Uterus (tissue), 4 donors: ENCODE measurements around the gene ANKK1. TPM values are rescaled to one million over a fixed set of nuclear protein-coding genes. Genes with fewer than 3 reads are reported as not detected.

Experiments used
- DNase-seq, 2 donors: peaks; one replicate each; pipeline ENCODE4 v3.0.0-alpha.2; 2019 to 2020
- H3K27ac ChIP-seq, 2 donors: fragments of 200-600 bp; sonication (generic); 1 replicate in 1 of 2; 2 replicates in 1 of 2; pipeline ENCODE4 v1.5.1; 2016 to 2018
- H3K27me3 ChIP-seq, 2 donors: fragments of 200-600 bp; sonication (generic); one replicate each; pipeline ENCODE4 v1.5.1; 2018 to 2019; ENCODE audit warnings: control low read depth in 1 of 2
- H3K36me3 ChIP-seq, 2 donors: fragments of 200-600 bp; sonication (generic); one replicate each; pipeline ENCODE4 v1.5.1; 2019; ENCODE audit warnings: control low read depth in 1 of 2
- H3K4me1 ChIP-seq, 2 donors: fragments of 200-600 bp; sonication (generic); one replicate each; pipeline ENCODE4 v1.5.1; 2018 to 2019; ENCODE audit warnings: control low read depth in 1 of 2
- H3K4me3 ChIP-seq, 2 donors: fragments of 200-600 bp; sonication (generic); 1 replicate in 1 of 2; 2 replicates in 1 of 2; pipeline ENCODE4 v1.5.1; 2018 to 2019; ENCODE audit warnings: mild to moderate bottlenecking in 1 of 2
- H3K9me3 ChIP-seq, 2 donors: fragments of 200-600 bp; sonication (generic); one replicate each; pipeline ENCODE4 v1.5.1; 2019; ENCODE audit warnings: control low read depth in 1 of 2
- CTCF ChIP-seq, 4 experiments: fragments of 200-600 bp in 2 of 4; fragments of 450-650 bp in 2 of 4; sonication (generic) in 2 of 4; IDR thresholded peaks; one replicate each; pipeline ENCODE4 v1.5.1; 2016 to 2019; ENCODE audit warnings: antibody characterized with exemption in 4 of 4, mild to moderate bottlenecking in 2 of 4, moderate library complexity in 1 of 4
- POLR2A ChIP-seq, 2 donors: fragments of 450-650 bp; IDR thresholded peaks; one replicate each; pipeline ENCODE4 v1.6.1; 2016; ENCODE audit warnings: antibody characterized with exemption in 2 of 2, mild to moderate bottlenecking in 1 of 2, moderate library complexity in 1 of 2
- intact Hi-C: fragments of 100-400 bp; cut with DNase I; formaldehyde crosslinking; loops from one replicate; pipeline ENCODE4 v1.15.1; 2023; ENCODE audit warnings: low total_unique reads
- total RNA-seq, 4 donors: library from RNA; depleted of rRNA in 3 of 4; stranded (reverse); fragments of >200 nt in 3 of 4; gene quantifications; one replicate each; pipeline versions ENCODE4 v1.1.0 to v1.2.4, GENCODE V29; 2014 to 2023
- donor health status: DM: yes; HTN: yes; CAD: no.

The ANKK1 gene
- total RNA-seq, 4 donors from 2014 or later = 0.41 to 1.0 TPM; not detected in 2

- no peak for TF ChIP-seq CTCF (IDR thresholded peaks at IDR 0.05)
- intact Hi-C loops = no loop called here
Measured at GRCh38 chr11:113385749-113386148, 1.8 kb upstream of the ANKK1 start.

GRCh38 chr11:113386866-113387265, 713 bp upstream of the ANKK1 start:
- H3K4me1 ChIP-seq = no peaks in the 10 kb centered on the region
- no peaks in the 10 kb centered on the region for H3K9me3 ChIP-seq
- peaks cover 0 to 5% of the 10 kb centered on the region in 2 donors for H3K27me3 ChIP-seq
- no peak for DNase-seq
- H3K4me3 ChIP-seq = no peak overlapping the region
- no peak overlapping the region for H3K27ac ChIP-seq
- intact Hi-C loops = no loop called here
- no peak for TF ChIP-seq POLR2A (IDR thresholded peaks at IDR 0.05)
- no peak for TF ChIP-seq CTCF (IDR thresholded peaks at IDR 0.05)
- no peaks in the 10 kb centered on the region for H3K36me3 ChIP-seq

More at GRCh38 chr11:113385749-113386148, 1.8 kb upstream of the ANKK1 start:
- Histone ChIP-seq H3K27ac (no peak overlapping the region), H3K9me3 (no peaks in the 10 kb centered on the region), H3K4me1 (no peaks in the 10 kb centered on the region), H3K36me3 (no peaks in the 10 kb centered on the region), H3K27me3 (peaks cover 0 to 5% of the 10 kb centered on the region in 2 donors), H3K4me3 (no peak overlapping the region)
- no peak for DNase-seq

- intact Hi-C loops = no loop called here
Measured at GRCh38 chr11:113389272-113389671, 1.7 kb downstream of the ANKK1 start.

GRCh38 chr11:113392236-113392921, 4.8 kb downstream of the ANKK1 start:
- no peak for DNase-seq
- H3K36me3 ChIP-seq = no peaks in the 10 kb centered on the region
- H3K4me3 ChIP-seq = no peak overlapping the region
- H3K9me3 ChIP-seq = no peaks in the 10 kb centered on the region
- no peak for TF ChIP-seq POLR2A (IDR thresholded peaks at IDR 0.05)
- no peak for TF ChIP-seq CTCF (IDR thresholded peaks at IDR 0.05)
- peaks cover 0 to 5% of the 10 kb centered on the region in 2 donors for H3K27me3 ChIP-seq
- H3K4me1 ChIP-seq = no peaks in the 10 kb centered on the region
- intact Hi-C loops = no loop called here
- H3K27ac ChIP-seq = no peak overlapping the region

More at GRCh38 chr11:113389272-113389671, 1.7 kb downstream of the ANKK1 start:
- Histone ChIP-seq H3K27me3 (peaks cover 0 to 5% of the 10 kb centered on the region in 2 donors), H3K36me3 (no peaks in the 10 kb centered on the region), H3K9me3 (no peaks in the 10 kb centered on the region), H3K4me1 (no peaks in the 10 kb centered on the region), H3K27ac (no peak overlapping the region), H3K4me3 (no peak overlapping the region)
- no peak for TF ChIP-seq CTCF (IDR thresholded peaks at IDR 0.05)
- no peak for TF ChIP-seq POLR2A (IDR thresholded peaks at IDR 0.05)
- no peak for DNase-seq

GRCh38 chr11:113393501-113393985, 6.0 kb downstream of the ANKK1 start:
- Histone ChIP-seq H3K4me1 (no peaks in the 10 kb centered on the region), H3K36me3 (no peaks in the 10 kb centered on the region), H3K9me3 (no peaks in the 10 kb centered on the region), H3K27me3 (no peaks in the 10 kb centered on the region), H3K4me3 (no peak overlapping the region), H3K27ac (no peak overlapping the region)
- intact Hi-C loops = no loop called here
- TF ChIP-seq POLR2A (IDR thresholded peaks at IDR 0.05) (no peak), CTCF (IDR thresholded peaks at IDR 0.05) (no peak)
- DNase-seq = no peak
